ENCODE results near the gene GMNC. TPM values are rescaled to one million over a fixed set of nuclear protein-coding genes. Genes with fewer than 3 reads are reported as not detected.

The GMNC gene
- total RNA-seq, 2 donors from 2014 or later: 1.1 to 1.9 TPM

- H3K4me3 ChIP-seq: no peak overlapping the region
- no peaks in the 10 kb centered on the region for H3K4me1 ChIP-seq (replicated peaks)
- H3K27me3 ChIP-seq (replicated peaks; ENCODE audit: insufficient read depth): no peaks in the 10 kb centered on the region
- H3K27ac ChIP-seq: no peak overlapping the region
- intact Hi-C loops (cut with DNase I): no loop called here
- DNase-seq (ENCODE audit: low spot score): no peak
- no peaks in the 10 kb centered on the region for H3K9me3 ChIP-seq
- WGBS: 61% methylated on average over 14 of the region's 14 CpGs
- no peaks in the 10 kb centered on the region for H3K36me3 ChIP-seq
- TF ChIP-seq POLR2AphosphoS5 (IDR thresholded peaks at IDR 0.05): no peak
- TF ChIP-seq, protein P1, sequence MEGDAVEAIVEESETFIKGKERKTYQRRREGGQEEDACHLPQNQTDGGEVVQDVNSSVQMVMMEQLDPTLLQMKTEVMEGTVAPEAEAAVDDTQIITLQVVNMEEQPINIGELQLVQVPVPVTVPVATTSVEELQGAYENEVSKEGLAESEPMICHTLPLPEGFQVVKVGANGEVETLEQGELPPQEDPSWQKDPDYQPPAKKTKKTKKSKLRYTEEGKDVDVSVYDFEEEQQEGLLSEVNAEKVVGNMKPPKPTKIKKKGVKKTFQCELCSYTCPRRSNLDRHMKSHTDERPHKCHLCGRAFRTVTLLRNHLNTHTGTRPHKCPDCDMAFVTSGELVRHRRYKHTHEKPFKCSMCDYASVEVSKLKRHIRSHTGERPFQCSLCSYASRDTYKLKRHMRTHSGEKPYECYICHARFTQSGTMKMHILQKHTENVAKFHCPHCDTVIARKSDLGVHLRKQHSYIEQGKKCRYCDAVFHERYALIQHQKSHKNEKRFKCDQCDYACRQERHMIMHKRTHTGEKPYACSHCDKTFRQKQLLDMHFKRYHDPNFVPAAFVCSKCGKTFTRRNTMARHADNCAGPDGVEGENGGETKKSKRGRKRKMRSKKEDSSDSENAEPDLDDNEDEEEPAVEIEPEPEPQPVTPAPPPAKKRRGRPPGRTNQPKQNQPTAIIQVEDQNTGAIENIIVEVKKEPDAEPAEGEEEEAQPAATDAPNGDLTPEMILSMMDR (IDR thresholded peaks at IDR 0.05): peak in 1 of 4 experiments; percentile 21
- TF ChIP-seq POLR2A (IDR thresholded peaks at IDR 0.05): no peak
These were observed 50.6 kb downstream of the GMNC start for GRCh38 chr3:190811775-190812480.

- TF ChIP-seq, protein P1 (IDR thresholded peaks at IDR 0.05): no peak
- TF ChIP-seq POLR2A (IDR thresholded peaks at IDR 0.05) (no peak), POLR2AphosphoS5 (IDR thresholded peaks at IDR 0.05) (no peak)
- H3K4me1 ChIP-seq (replicated peaks): no peaks in the 10 kb centered on the region
- no peak overlapping the region for H3K27ac ChIP-seq
- H3K27me3 ChIP-seq (replicated peaks; ENCODE audit: insufficient read depth): no peaks in the 10 kb centered on the region
- 82% methylated on average over 4 of the region's 4 CpGs for WGBS
- no peaks in the 10 kb centered on the region for H3K36me3 ChIP-seq
- no peaks in the 10 kb centered on the region for H3K9me3 ChIP-seq
- H3K4me3 ChIP-seq: no peak overlapping the region
- no peak for DNase-seq (ENCODE audit: low spot score)
- intact Hi-C loops (cut with DNase I): no loop called here
These were observed 51.5 kb downstream of the GMNC start for GRCh38 chr3:190810957-190811356.

DNA sequence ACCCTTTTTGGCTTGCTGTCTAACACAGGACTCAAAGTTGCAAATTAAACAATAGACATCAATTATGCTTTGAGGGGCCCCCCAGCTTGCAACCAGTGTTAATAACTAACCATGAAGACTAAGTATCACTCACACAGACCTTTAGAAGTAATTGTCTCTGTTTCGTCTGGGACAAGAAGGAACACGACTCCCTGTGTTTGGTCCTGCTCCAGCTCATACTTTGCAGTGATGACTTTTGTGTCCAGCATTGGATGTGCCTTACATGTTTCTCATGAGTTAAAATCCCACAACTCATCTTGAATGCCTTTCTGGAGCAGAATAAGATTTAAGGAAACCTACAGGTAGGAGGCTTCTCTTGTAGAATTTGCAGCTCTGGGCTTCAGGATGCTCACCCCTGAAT, 53.1 kb downstream of the GMNC start:
- no peaks in the 10 kb centered on the region for H3K36me3 ChIP-seq
- H3K27me3 ChIP-seq (replicated peaks; ENCODE audit: insufficient read depth): no peaks in the 10 kb centered on the region
- H3K27ac ChIP-seq: no peak overlapping the region
- TF ChIP-seq POLR2A (IDR thresholded peaks at IDR 0.05) (no peak), POLR2AphosphoS5 (IDR thresholded peaks at IDR 0.05) (no peak)
- TF ChIP-seq, protein P1 (IDR thresholded peaks at IDR 0.05): no peak
- 31% methylated on average over 2 of the region's 2 CpGs for WGBS
- no peak overlapping the region for H3K4me3 ChIP-seq
- H3K9me3 ChIP-seq: no peaks in the 10 kb centered on the region
- no peaks in the 10 kb centered on the region for H3K4me1 ChIP-seq (replicated peaks)
- peak; percentile 38 for DNase-seq (ENCODE audit: low spot score)
- intact Hi-C loops (cut with DNase I): no loop called here

DNA sequence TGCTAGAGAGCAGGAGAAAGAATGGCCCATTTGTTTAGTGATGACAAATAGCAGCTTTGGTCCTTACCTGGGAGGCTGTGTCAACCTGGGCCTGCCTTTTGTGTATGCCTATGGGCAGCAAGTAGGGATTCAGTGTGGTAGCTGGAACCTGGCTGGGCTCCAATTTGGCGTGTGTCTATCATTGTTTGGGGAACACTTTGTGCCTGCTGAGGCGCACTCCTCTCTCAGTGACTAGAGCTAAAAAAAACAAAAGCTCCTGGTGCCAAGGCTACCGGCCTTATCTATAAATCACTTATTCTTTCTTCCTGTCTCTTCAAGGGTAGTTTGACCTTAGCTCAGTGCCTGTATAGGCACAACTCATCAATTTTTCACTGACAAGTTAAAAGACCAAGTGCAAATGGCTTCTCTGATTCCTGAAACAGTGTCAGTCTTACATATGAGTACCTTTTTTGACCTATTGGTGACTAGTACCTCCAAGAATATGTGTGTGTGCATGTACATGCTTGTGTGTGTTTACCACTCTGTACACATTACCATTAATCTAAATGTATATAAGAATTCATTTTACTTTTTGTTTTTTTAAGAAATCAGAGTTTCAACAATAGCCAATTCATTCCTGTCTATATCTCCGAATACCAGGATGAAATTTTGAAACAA, 54.6 kb downstream of the GMNC start:
- H3K27me3 ChIP-seq (replicated peaks; ENCODE audit: insufficient read depth): no peaks in the 10 kb centered on the region
- H3K4me3 ChIP-seq: no peak overlapping the region
- DNase-seq (ENCODE audit: low spot score): peak; percentile 97
- no peaks in the 10 kb centered on the region for H3K36me3 ChIP-seq
- H3K27ac ChIP-seq: peak overlapping the region; percentile 35 to 53
- 28% methylated on average over 4 of the region's 4 CpGs for WGBS
- TF ChIP-seq POLR2AphosphoS5 (IDR thresholded peaks at IDR 0.05): peak; percentile 91
- TF ChIP-seq, protein P1 (IDR thresholded peaks at IDR 0.05): no peak
- no peaks in the 10 kb centered on the region for H3K4me1 ChIP-seq (replicated peaks)
- intact Hi-C loops (cut with DNase I): no loop called here
- no peaks in the 10 kb centered on the region for H3K9me3 ChIP-seq

Measured in prostate gland (tissue), 2 donors.